ENCODE results near the gene SCUBE1.

Gene SCUBE1

DNA sequence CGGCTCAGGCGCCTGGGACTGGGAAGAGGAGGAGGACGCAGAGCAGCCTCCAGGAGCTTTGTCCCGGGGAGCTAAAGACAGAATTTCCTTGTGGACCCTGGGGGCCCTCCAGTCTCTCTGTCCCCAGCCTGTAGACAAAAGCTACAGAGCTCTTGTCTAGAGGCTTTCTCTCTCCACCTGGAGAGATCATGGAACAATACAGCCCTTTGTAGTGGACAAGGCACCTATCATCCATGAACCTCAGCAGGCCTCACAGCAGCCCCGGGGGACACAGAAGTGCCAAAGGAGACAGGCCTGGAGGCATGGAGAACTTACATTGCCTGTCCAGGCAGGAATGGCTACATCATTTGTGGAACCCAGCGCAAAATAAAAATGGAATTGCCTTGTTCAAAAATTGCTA, 100.5 kb downstream of the SCUBE1 start:
- in situ Hi-C loops (cut with MboI; ENCODE audit: low sequenced_read_pairs), result no loop called here

DNA sequence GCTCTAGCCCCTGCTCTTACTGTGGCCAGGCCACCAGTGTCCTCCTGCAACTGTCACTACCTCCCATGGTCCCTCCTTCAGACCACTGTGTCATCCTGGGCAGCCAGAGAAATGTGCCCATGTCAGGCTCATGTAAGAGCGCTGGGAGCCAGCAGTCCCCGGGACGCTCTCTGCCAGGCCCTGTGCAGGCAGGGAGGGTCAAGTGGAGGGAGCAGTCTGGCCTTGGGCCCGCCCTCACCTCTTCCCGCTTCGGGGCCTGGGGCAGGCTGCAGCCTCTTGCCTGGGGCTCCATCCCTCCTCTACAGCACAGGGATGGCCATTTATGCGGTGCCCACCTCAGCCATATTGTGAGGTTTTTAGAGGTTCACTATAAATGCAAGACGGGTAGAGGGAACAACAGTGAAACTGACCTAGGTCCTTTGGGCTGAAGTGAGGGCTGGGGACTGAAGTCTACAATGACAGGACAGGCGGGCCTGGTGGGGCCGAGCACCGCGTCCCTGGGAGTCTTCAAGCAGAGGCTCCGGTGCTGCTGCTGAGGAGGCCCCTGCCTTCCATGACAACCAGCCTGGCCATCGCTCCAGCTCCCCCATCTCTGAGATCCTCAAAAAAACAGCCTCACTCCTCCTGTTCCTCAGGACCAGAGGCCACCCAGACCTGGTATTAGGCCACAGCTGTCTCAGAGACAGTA, 101.3 kb downstream of the SCUBE1 start:
- in situ Hi-C loops (cut with MboI; ENCODE audit: low sequenced_read_pairs), result no loop called here

DNA sequence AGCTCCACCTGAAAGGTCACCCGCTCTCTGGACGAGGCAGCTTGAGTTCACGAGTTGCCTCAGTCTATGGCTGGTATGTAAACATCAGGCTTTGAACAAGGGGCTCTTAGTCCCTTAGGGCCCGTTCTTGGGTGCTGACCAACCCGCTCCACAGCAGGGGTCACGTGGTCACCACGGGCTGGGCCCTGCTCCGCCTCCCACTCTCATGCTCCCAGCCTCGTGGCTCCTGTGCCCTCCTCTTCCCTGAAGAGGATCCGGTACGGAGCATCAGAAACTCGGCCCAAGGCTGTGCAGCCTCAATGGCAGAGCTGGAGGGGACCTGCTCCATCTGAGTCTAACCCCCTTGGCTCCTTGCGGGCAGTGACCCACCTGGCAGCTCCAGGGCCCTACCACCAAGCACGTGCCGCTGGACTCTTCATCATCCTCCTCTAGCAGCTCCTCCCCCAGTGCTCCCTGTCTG, 102.0 kb downstream of the SCUBE1 start:
- in situ Hi-C loops (cut with MboI; ENCODE audit: low sequenced_read_pairs), result no loop called here

DNA sequence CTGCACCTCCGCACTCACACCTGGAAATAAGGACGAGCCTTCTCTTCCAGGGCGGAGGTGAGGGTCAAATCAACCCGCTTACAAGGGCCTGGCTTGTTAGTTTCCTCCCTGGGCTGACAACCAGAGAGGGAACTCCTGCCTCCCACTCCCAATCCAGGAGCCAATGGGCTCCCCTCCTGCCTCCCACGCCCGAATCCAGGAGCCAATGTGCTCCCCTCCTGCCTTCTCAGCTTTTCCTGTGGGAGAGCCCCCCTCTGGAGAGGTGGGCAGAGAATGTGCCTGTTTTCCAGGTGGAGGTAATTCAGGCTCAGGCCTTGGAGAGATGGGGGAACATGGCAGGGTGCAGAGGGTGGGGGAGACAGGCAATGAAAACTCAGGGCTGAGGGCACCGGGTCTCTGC, 102.6 kb downstream of the SCUBE1 start:
- in situ Hi-C loops (cut with MboI; ENCODE audit: low sequenced_read_pairs), result no loop called here

DNA sequence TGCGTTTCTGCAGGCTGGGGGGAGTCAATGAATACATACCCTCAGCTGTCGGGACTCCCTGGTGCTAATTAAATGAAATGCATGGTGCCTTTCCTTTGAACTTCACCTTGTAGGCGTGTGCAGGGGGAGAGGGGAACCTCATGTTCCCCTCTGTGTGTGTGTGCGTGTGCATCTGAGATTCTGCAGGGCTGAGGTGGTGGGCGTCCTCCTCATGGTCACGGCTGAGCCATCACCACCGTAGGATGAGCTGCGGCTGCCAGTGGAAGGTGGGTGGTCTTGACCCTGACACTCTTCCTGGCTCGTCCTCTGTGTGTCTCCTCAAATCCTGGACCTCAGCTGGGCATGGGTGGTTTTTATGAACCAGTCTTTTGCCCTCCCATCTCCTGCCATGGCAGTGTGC, 103.2 kb downstream of the SCUBE1 start:
- in situ Hi-C loops (cut with MboI; ENCODE audit: low sequenced_read_pairs), result loop anchor here (10.0 kb wide), 1 partner anchor 145 kb away; no protein-coding TSS in a partner anchor

DNA sequence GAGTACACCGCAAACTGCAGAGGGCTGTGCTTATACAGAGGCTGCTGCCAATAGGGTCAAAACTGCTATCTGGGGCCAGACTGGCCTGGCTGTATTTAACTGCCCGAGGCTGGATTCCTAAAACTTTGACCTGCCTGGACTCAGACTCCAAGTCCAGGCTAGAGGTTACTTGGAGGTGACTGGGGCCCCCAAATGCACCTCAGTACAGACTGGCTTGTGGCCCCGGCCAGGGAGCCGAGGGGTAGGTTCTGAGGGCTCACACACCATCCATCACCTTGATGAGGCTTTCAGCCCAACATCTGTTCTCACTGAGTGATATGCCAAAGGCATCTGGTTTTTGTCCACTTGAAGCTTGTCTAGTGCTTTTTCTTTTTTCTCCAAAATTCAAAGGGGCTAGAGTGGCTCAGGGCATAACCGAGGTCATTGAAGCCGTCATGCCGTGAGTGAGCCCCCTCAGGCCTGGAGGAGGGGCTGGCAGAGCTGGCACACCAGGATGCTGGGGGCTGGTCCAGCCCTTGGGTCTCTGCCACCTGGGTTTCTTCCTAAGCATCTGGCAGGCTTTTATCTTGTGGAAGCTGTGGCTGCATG, 103.9 kb downstream of the SCUBE1 start:
- in situ Hi-C loops (cut with MboI; ENCODE audit: low sequenced_read_pairs), result loop anchor here (10.0 kb wide), 1 partner anchor 146 kb away; no protein-coding TSS in a partner anchor

DNA sequence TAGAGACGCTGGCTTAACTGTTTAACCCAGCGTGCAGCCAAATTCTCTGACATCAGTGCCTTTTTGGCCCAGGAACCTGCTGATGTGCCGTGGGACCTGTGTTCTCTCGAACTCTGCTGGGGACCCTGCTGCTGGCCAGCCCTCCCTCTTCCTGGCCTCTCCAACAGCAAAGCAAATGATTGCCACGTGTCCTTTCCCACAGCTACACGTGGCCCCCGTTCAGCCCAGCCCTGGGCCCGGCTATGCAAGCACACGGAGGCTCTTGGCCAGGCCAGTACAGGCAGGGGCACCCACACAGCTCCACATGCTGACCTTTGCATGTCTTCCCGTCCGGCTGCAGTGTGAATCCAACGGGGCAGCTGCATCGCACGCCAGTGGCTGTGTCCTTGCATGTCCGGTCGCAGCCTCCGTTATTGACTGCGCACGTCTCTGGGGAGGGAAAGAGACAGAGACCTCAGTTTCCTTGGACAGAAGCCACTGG, 104.6 kb downstream of the SCUBE1 start:
- in situ Hi-C loops (cut with MboI; ENCODE audit: low sequenced_read_pairs), result loop anchor here (10.0 kb wide), 1 partner anchor 146 kb away; no protein-coding TSS in a partner anchor

DNA sequence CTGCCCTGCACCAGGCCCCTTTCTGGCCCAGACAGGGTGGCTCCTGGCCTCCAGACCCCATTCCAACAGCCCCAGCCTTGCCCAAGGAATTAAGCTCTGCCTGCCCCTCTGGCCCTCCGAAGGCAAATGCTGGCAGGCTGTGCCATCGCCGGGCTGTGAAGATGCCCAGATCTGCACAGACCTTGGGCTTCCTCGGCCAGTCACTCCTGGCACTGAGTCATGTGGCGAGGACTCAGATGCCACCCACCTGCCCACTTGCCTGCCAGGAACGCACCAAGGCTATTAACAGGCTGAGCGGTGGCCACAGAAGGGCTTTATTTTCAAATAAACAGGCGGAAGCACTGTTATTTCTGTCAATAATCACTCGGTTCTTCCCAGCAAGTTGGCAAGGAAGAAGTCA, 105.9 kb downstream of the SCUBE1 start:
- in situ Hi-C loops (cut with MboI; ENCODE audit: low sequenced_read_pairs), result loop anchor here (10.0 kb wide), 1 partner anchor 148 kb away; no protein-coding TSS in a partner anchor

DNA sequence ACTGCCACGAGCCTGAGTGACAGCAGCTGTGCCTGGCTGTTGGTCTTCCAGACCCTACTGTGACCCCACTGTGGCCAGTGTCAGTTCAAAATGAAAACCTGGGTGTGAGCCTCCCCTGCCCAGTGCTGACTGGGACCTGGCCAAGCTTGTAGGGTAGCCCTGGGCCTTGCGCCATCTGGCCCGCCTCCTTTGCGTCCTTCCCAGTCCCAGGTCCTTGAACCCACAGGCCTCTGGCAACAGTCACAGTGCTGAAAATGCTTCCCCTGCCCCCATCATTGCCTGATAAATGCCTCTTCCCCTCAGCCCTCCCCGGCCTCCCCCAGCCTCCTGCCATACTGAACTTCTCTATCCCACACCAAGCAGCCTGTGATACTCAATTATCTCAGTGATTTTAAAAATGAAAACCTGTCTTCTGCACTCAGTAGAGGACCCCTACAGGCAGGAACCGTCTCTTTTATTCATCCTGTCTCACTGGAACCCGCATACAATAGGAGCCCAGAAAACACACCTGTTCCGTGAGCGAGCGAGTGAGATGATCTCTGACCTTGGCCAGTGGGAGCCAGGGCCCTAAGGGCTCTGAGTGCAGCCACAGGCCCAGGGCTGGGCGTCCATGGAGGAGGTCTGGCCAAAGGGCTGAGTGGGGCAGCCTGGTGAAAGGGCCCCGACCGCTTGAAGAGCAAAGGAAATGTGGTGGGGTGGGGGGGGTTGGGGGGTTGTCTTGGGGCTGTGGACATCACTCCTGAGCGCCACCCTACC, 106.6 kb downstream of the SCUBE1 start:
- in situ Hi-C loops (cut with MboI; ENCODE audit: low sequenced_read_pairs), result loop anchor here (10.0 kb wide), 1 partner anchor 148 kb away; no protein-coding TSS in a partner anchor

DNA sequence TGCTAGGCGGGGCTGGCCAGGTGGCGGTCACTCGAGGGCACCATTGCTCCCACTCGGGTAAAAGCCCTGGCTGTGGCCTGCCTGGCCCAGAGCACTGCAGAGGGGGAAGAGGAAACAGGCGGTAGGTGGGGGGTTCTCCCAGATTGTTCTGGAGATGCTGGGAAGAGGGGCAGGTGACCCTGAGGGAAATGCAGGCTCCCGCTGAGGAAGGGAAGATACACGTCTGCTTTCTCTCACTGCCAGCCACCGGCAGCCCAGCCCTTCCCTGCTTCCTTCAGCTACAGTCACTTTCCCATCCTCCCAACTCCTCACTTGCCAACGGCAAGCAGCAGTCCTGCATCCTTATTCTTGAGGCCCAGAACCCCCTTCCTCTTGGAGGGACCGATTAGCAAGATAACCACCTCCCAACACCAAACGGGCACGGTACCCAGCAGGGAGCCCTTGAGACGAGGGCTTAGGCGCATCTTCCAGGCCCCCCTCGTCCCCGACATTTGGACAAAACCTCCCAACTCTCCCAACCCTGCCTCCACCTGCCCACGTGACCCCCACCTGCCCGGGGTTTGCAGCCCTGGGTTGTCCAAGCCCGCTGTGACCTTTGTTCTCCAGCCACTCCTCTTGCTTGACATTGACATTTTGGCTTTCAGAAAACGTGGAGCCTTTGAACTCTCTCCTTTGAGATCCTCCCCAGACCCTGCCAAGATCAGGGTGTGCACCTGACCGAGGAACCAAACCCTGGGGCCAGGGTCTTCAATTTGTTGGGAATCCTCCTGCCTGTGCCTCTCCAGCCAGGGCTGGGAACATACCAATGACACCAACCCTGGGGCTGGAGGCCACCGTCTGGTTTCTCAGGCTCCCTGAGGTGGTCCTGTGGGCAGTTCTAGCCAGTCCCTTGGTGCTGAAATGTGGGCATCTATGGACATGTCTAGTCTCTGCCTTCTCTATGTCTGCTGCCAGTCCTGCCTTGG, 107.4 kb downstream of the SCUBE1 start:
- in situ Hi-C loops (cut with MboI; ENCODE audit: low sequenced_read_pairs), result loop anchor here (10.0 kb wide), 1 partner anchor 149 kb away; no protein-coding TSS in a partner anchor

DNA sequence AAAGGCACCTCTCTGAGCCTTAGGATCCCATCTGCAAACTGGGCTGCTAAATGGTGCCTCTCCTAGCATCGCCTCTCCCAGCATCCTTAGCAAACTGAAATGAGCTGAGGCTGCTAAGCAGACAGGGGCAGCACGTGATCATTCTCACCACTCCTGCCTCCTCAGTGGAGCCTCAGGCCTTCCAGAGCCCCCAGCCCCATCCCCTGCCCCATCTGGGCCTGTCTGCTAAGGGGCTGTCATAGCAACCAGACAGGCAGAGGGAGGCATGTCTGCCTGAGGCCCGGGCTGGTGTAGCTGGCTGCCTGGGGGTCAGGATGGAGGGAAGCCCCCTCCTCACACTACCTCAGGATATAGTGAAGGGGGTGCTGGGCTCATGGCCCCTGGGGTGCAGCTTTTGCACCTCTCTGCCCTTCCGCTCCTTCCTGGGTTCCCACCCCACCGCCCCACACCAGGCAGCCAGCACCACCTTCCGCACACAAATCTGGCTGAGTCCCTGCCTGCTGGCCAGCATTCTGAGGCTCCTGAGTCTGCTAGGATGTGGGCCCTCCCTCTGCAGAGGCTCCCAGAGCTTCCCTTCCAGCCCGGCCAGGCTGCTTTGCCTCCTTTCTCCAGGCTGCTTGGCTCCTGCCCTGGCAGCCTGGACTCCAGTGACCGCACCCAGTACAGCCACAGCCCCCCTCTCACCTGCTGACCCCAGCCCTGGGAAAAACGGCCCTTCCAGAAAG, 108.7 kb downstream of the SCUBE1 start:
- in situ Hi-C loops (cut with MboI; ENCODE audit: low sequenced_read_pairs), result loop anchor here (10.0 kb wide), 1 partner anchor 150 kb away; no protein-coding TSS in a partner anchor

DNA sequence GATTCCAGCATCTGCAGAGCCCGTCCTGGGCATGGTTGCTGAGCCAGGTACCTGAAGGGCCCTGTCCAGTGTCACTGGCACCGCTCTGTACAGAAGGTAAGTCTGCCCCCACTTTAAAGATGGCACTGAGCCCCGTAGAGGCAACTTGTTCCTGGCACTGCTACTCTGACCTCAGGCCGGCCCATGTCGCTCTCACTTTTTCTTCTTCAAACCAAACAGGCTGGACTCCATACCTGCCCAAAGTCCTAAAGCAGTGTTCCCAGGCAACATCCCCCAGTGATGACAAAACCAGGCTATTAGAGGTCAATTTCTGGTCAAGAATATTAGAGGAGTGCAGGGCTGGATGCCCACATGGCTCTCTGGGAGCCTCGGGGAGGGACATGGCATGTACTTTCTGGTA, 109.6 kb downstream of the SCUBE1 start:
- in situ Hi-C loops (cut with MboI; ENCODE audit: low sequenced_read_pairs), result loop anchor here (10.0 kb wide), 1 partner anchor 151 kb away; no protein-coding TSS in a partner anchor

DNA sequence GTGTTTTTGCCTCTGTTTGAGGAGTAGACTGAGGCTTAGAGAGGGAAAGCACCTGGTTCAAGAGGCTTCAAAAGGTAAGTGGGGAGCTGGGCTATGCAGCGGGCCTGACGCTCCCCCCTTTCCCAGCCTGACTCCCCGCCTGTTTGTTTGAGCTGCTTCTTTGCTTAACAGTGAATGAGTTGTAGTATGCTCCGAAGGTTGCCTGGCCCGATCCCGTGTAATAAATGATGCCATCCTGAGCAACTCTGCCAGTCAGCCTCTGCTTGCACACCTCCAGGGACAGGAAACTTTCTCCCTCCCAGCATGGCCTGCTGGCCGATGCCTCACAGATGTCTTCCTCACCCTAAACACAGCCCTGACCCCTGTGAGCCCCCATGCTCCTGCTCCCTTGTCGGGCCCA, 110.7 kb downstream of the SCUBE1 start:
- in situ Hi-C loops (cut with MboI; ENCODE audit: low sequenced_read_pairs), result loop anchor here (10.0 kb wide), 1 partner anchor 152 kb away; no protein-coding TSS in a partner anchor

DNA sequence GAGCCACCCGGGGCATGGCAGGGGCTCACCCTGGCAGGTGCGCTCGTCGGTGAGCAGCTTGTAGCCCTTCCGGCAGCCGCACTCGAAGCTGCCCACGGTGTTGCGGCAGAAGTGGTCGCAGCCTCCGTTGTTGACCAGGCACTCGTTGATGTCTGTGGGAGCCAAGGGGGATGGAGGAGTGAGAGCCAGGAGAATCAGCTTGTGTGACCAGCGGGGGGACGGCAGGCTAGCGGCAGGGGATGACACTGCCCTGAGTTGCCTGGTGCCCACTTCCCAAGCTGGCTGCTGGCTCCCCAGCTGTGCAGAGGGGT, 111.5 kb downstream of the SCUBE1 start:
- in situ Hi-C loops (cut with MboI; ENCODE audit: low sequenced_read_pairs), result loop anchor here (10.0 kb wide), 1 partner anchor 153 kb away; no protein-coding TSS in a partner anchor

DNA sequence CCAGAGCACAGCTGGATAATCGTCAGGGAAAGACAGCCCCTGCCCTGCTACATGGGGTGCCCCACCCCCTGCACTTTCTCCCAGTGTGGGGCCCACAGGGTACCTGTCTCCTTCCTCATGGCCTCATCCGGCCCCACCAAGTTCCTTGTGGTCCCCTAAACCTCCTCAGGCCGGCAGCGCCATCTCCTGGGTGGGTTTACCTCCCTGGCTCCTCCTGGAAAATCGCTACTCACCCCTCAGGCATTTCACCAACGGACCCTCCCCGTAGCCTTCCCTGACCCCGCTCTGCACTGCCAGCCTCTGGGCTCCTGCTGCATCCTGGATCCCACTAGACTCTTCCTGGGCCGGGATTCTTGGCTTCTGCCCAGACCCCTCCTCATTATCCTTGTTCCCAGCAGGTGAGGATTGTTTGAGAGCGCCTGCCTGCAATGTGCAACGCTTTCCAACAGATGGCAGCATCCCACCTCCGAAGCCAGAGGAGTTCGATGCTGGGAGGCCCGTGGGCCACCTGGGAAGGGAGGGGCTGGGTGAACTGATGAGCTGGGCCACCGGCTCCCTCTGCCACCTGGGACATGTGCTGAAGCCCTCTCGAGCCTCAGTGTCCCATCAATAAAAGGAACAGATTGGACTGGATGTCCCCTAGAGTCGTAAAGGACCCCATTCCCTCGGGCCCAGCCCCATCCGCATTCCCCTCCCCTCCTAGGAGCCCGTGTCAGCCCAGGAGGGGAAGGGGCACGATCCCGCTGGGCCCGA, 112.0 kb downstream of the SCUBE1 start:
- in situ Hi-C loops (cut with MboI; ENCODE audit: low sequenced_read_pairs), result loop anchor here (10.0 kb wide), 1 partner anchor 154 kb away; no protein-coding TSS in a partner anchor

DNA sequence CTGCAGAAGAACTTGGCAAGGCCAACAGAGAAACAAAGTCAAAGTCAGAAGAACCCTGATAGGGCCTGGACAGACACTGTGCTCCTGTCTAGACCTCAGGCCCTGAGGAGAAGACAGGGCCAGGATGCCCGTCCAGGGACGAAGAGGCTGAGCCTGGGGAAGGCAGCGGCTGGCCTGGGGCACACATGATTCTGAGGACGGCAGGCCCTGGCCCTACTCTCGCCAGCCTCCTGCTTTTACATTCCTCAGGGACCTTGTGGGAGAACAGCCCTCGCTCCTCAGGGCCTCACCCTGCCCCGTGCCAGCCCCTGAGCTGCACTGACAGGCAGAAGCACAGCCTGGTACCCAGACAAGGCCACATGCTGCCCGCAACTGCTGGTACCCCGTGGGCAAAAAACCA, 112.6 kb downstream of the SCUBE1 start:
- in situ Hi-C loops (cut with MboI; ENCODE audit: low sequenced_read_pairs), result loop anchor here (10.0 kb wide), 1 partner anchor 154 kb away; no protein-coding TSS in a partner anchor

DNA sequence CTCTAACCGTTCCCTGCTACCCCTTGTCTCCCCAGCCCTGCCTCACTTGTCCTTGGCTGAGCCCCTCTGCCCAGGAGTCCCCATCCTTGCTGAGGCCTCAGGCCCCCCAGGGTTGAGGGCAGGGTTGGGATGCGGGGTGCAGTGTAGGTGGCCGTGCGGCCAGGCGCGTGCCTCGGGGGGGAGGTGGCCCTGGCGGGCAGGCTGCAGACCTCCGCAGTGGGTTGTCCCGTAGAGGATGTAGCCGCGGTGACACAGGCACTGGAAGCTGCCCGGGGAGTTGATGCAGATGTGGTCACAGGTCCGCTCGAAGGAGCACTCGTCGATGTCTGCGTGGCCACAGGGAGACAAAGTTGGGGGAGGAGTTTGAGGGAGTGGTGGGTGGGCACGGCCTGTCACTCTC, 114.3 kb downstream of the SCUBE1 start:
- in situ Hi-C loops (cut with MboI; ENCODE audit: low sequenced_read_pairs), result no loop called here

DNA sequence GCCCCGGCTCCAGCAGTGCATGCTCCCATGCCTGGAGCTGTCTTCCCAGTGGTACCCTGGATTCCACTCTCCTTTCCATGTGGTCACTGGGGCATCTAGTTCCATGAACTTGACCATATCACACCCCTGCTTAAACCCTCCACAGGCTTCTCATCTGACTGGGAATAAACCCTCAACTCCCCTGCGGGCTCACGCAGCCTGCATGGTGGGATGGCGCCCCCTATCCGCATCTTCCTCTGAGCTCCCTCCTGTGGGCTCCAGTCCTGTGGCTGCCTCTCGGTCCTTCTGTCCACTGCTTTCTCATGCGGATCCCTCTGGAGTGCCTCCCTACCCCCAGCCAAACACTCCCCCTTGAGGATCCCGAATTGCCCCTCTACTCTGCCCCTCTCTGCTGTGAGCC, 114.8 kb downstream of the SCUBE1 start:
- in situ Hi-C loops (cut with MboI; ENCODE audit: low sequenced_read_pairs), result no loop called here

DNA sequence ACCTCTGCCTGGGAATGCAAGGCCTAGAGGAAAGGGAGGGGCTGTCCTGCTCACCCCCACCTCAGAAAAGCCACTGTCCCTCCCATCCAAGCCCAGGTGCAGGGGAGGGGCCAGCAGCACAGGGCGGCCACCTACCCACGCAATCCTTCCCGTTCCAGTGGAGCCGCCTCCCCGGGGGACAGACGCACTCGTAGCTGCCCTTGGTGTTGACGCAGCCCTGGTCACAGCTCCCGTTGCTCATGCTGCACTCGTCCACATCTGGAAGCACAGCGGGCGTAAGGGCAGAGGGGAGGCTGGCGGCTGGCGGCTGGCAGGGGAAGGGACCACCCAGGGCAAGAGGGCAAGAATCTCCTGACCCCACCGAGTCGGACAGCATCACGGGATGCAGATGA, 115.9 kb downstream of the SCUBE1 start:
- in situ Hi-C loops (cut with MboI; ENCODE audit: low sequenced_read_pairs), result no loop called here
